HG02981 (cell line): ENCODE results near the gene PIGL.
A peak's percentile ranks its signal among the peaks of the same experiment; 100 is the strongest.
"Not testable (repeated sequence)": the region's sequence is repeated elsewhere in the genome, so short reads cannot be mapped to it uniquely, and the experiment has no call there.

Experiments
- ATAC-seq: cut with Tn5 transposase; IDR thresholded peaks from one replicate; pipeline ENCODE4 v1.9.1; 2021; ENCODE audit warnings: mild to moderate bottlenecking, moderate library complexity; ENCODE audit not compliant: unreplicated experiment

Gene PIGL

DNA sequence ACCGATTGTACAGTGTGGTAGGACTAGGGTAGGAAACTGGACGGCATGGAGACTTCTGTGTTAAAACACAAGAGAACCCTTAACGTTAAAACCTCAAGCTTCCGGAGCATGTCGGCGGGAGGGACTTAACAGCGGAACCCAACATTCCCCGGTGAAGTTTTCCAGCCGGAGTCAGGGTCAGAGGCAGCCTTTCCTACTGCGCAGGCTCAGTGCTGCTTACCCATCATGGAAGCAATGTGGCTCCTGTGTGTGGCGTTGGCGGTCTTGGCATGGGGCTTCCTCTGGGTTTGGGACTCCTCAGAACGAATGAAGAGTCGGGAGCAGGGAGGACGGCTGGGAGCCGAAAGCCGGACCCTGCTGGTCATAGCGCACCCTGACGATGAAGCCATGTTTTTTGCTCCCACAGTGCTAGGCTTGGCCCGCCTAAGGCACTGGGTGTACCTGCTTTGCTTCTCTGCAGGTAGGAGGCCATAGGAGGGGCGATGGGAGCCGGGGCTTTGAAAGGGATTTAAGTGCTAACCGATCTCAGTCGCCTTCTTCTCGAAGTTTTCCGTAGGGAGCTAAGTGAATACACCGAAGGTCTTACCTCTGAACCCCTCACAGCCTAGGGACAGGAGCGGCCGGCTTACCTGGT, at the start of gene PIGL:
Gene PIGL (plus strand): TSS at position 209 of the 634 bp plus-strand sequence. CDS start 17 bp downstream, at position 226.
- no peak for ATAC-seq

DNA sequence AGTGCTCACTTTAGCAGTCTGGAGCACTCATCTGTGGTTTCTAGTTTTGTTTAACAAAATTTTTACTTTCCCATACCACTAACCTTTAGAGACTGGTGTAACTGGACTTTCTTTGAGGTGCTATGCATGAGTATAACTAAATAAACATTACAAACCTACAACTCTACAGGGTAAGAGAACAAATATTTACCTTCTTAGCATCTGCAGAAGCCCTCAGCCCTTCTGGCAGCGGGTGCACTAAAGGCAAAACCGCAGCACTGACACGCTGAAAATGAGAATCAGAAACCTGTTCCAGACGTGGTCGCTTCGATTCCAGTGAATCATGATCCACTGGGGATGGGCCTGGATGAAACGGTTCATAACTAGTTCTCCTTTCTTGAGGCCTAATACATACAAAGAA, 45.4 kb upstream of the PIGL start:
- ATAC-seq: no peak

DNA sequence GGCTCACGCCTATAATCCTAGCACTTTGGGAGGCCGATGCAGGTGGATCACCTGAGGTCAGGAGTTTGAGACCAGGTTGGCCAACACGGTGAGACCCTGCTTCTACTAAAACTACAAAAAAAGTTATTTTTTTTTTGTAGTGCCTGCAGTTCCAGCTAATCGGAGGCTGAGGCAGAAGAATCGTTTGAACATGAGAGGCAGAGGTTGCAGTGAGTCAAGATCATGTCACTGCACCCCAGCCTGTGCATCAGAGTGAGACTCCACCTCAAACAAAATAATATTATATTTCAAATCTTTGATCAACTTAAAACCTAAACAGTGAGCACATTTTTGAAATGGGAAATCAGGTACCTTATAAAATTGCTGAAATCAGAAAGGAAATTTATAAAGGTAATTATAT, 38.2 kb upstream of the PIGL start:
- no peak for ATAC-seq

DNA sequence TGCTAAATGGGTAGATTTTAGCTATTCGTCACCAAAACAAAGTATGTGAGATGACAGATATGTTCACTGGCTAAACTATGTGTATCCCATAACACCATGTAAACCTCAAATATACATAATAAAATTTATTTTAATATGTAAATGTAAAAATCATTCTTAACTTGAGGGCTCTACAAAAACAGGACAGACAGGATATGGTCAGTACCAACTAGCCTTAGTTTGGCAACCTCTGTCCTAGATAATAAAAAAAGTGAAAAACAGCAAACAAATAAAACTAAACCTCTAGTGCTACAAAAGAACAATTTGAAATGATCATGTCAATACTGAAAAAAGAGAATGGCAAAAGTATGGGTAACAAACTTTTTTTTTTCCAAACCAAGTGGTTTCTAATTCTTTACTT, 35.4 kb upstream of the PIGL start:
- no peak for ATAC-seq

DNA sequence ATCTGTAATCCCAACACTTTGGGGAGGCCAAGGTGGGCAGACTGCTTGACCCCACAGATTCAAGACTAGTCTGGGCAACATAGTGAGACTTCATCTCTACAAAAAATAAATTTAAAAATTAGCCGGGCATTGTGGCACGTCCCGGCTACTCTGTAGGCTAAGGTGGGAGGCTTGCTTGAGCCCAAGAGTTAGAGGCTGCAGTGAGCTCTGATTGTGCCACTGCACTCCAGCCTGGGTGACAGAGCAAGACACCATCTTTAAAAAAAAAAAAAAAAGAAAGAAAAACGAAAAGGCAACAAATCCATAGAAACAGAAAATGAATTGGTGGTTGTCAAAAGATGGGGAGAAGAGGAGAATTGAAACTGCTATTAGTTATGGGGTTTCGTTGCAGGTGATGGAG, 29.4 kb upstream of the PIGL start:
- ATAC-seq: no peak

DNA sequence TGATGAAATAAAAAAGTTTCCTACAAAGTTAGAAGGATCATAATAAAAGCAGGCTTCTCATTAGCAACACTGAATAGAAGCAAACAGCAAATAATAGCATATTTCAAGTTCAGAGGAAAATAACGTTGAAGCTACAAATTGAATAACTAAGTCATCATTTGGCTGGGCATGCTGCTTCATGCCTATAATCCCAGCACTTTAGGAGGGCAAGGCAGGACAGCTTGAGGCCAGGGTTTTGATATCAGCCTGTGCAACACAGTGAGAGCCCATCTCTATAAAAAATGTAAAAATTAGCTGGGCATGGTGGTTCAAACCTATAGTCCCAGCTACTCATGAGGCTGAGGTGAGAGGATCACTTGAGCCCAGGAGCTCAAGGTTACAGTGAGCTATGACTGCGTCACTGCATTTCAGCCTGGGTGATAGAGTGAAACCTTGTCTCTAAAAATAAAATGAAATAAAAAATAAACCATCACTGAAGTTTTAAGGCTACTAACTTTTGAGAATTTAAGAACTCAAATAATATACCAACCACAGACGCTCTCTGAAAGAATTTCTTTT, 27.1 kb upstream of the PIGL start:
- no peak for ATAC-seq

DNA sequence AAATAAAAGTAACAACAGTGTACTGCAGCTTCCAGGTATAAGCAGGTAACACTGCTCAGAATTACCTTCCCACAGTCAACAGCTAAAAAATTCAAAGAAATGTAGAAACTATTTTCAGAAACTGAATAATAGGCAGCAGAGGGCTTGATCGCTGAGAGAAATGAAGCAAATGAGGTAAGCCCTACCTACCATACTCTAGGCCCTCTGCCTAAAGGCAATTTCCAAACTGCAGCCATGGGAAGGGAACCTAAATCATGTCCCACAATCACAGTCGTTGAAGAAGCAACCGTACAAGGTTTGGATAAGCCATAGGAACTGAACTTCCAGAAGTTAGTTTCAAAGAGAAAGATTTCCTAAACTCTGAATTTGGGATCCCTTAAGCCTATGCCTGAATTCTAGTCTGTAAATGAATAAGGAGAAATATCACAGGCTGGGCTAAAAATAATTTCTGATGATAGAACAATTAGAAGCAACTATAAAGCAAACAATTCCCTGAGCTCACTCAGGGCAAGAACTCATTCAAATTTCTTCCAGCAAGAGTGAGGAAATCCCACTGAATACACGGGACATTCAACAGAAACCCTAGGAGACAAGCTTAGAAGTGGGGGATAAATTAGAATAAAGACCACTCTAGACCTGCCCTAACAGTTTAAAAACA, 26.2 kb upstream of the PIGL start:
- ATAC-seq: no peak

DNA sequence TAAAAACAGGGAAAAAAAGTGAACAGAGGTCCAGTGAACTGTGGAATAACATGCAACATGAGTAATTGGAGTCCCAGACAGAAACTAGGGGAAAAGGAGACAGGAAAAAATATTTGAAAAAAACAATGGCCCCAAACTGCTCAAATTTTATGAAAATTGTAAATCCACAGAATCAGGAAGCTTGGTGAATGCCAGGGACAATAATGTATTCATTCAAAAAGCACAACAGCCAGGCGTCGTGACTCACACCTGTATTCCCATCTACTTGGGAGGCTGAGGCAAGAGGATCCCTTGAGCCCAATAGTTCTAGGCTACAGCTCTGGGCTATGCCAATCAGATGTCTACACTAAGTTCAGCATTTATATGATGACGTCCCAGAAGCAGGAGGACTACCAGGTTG, 25.4 kb upstream of the PIGL start:
- no peak for ATAC-seq

DNA sequence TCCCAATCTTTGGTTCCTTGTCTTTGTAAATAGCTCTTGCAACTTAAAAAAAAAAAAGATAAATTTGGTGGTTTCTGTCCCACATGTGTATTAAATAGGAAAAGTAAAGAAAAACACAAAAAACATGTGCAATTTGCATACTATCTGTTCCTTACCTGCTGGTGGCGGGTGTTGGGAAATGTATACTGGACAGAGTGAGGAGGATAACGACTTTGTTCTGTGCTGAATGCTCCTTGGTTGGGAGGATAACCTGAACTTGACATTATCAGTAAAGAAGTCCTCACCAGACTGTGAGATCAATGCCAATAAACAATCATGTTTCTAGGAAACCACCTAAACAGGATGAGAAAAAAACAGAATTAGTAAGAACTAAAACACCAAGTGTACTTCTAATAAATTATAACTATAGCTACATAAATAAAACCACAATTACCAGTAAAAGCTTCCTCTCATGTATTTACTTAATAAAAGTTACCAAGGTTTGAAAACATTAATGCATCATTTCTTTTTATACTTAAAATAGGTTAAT, 22.6 kb upstream of the PIGL start:
- not testable (repeated sequence) for ATAC-seq

DNA sequence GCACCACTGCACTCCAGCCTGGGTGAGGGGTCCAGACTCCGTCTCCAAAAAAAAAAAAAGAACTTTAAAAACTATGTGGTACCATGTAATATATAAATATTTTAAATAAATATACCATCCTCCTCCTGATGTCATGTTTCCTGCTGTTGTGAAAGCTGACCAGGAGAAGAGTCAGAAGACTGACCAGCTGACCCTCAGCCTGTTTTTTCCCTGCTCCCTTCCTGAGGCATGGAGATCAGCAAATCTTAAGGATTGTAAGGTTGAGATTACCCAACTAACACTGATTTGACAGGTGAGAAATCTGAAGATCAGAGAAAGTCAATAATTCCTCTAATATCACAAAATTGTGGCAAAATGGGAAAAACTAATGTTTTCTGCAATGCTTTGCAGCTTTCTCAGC, 19.7 kb upstream of the PIGL start:
- no peak for ATAC-seq

DNA sequence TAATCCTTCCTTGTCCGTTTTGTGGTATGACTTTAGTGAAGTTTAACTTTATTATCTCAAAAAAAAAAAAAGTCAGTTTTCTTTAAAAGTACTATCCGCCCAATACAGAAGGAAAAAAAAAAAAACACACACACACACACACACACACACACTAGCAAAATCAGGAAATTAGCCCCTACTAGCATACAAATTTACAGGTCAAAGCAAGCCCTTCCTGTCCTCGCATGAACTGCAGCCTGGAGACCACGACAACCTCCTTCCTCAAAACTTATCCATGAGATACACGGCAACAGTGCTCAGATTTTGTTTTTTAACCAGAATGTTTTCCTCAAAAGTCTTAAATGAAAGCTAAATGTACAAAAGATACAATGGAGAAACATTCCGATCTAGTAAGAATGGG, 17.9 kb upstream of the PIGL start:
- no peak for ATAC-seq

DNA sequence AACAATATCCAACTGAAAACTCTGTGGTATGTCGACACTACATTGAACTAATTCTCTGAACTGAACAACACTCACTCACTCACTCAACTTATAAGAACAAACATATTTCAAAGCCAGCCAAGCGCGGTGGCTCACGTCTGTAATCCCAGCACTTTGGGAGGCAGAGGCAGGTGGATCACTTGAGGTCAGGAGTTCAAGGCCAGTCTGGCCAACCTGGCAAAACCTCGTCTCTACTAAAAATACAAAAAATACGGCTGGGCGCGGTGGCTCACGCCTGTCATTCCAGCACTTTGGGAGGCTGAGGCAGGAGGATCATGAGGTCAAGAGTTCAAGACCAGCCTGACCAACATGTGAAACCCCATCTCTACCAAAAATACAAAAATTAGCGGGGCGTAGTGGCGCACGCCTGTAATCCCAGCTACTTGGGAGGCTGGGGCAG, 15.3 kb upstream of the PIGL start:
- ATAC-seq: not testable (repeated sequence)

DNA sequence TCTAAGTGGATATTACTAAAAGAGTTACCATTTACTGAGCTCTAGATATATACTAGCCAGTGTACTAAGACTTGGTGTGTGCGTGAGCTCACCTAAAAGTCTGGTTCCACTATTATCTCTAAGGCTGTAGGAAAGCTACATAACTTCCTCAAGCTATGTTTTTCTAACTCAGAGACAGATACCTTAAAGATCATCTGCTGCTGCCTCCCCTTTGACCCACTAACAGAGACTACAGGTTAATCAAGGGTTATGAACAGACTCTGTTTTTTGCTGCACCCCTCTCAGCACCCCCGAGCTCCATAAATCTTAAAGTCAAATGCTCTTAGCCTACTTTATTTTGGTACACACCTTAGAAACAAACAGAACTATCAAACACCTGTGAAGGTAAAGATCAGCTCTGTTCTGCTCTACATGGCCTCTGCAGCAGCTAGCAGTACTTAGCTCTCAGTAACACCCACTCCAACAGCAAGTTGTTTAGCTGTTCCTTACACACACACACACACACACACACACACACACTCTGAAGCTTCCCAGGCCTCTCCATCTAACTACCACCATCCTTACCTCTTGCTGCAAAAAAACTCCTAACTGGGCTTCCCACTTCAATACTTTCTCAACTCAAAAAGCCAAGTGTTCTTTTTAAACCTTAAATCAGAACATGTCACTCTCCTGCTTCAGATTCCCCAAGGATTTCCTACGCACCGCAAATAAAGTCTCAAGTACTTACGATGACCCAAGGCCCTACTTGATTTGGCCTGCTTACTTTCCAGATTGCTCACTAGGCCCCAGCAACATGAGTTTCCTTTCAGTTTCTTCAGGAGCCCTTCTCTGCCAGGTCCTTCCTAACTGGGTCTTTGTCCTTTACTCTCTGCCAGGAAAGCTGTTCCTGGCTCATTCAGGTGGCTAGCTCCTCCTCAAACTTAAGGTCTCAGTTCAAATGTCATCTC, 14.2 kb upstream of the PIGL start:
- ATAC-seq: not testable (repeated sequence)

DNA sequence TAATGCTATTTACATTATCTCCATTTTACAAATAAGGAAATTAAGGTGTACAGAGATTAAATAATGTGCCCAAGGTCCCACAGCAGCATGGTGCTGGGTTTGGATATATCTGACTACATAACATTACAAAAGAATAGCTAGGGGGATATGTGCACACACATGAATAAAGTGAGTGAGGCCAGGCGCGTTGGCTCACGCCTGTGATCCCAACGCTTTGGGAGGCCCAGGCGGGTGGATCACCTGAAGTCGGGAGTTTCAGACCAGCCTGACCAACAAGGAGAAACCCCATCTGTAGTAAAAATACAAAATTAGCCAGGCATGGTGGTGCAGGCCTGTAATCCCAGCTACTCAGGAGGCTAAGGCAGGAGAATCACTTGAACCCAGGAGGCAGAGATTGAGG, 12.2 kb upstream of the PIGL start:
- not testable (repeated sequence) for ATAC-seq

DNA sequence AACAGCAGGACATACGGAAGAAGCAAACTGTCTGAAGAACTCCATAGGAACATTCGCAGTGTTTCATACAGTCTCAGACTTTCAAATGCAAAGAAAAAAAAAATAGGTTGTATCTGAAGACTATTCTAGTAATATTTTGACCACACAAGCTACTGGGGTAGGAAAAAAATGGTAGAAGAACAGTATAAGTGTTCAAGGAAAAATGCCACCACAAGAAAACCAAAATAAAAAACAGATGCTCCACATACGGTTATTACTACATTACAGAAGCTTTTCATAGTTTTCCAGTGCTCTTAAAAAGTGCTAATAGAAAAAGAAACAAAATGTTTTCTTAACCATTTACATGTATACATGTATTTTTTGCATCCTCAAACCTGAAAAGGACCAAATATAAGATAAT, 5.4 kb upstream of the PIGL start:
- no peak for ATAC-seq

DNA sequence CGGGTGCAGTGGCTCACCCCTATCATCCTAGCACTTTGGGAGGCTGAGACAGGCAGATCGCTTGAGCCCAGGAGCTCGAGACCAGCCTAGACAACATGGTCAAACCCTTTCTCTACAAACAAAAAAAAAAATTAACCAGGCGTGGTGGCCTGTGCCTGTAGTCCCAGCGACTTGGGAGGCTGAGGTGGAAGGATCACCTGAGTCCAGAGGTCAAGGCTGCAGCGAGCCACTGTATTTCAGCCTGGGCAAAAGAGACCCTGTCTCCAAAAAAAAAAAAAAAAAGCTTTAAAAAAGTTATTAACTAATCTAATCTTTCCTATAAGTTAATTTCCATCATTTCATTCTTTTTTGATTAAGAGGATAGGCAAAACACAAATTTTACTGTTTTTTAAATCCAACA, 4.2 kb upstream of the PIGL start:
- ATAC-seq: no peak

DNA sequence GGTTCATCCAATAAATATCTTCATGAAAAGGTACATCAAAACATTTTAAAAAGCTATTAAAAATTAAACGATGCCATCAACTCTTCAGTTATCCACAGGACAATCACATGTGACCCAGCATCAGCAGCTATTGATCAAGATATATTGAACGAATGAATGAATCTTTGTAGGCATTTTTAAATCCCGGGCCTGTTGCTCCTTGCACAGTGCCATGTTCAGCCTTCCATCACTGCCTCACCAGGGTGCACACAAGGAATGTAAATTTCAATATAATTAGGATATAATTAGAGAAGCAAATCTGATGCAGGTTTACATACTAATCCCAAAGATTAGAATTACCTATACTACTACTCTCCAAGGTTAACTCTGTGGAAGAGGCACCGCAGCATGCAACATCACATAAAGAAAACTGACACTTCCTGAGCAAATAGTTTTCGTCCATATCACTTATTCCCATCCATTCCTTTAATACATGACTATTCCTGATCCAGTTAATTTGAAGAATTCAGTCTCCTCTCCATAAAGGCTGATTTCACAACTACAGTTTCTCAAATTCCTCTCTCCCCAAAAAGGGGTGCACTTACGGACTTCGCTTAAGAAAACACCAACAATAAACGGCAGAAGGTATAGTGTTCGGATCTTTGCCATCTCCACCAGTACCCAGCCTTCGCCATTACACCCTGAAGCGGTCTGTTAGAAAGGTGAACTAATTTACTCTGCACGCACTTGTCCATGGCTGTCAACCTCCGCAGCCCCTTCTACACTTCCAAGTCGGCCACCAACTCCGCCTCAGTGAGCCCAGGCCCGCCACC, 2.6 kb upstream of the PIGL start:
- ATAC-seq: no peak

DNA sequence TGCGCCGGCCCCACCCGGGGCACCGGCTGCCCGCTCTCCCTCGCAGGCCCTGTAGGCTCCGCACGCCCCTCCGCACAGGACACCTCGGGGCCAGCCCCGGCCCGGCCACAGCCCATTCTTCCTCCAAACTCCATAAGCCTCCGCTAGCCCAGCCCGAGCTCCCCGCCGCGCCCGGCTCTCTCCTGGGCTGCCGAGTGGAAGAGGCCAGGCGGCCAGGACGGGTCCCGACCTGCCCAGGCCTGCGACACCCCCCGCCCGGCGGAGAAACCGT, 2.1 kb upstream of the PIGL start:
- ATAC-seq: peak; percentile 43

DNA sequence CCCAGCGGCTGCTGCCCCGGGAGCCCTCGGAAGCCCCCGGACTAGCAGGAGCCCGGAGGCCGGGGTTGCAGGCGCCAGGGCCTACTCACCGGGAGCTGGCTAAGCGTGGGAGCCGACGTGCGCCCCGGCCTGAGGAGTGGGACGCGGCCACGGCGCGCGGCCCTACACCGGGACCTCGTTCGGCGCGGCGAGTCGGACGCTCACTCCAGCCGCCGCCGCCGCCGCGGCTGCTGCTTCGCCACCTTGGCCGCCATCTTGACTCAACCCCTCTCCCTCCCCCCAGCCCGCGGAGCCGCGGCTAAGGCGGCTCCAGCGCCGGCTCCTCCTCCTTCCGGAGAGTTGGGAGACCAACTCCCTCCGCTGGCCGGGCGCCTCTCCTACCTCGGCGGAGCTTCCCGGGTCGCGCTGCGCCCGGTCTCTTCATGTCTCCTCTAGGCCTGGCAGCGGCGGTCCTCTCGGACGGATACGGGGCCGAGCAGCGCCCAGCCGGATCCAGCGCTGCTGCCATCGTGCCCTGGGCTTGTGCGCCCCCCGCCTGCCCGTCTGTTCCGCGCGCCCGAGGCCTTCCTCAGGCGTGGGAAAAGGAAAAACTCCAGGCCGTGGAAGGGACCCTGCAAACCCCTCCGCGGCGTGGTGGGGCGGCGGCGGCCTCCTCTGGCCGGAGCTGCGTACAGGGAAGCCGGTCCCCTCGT, 1.6 kb upstream of the PIGL start, which contains the start of gene NCOR1:
Gene NCOR1 (minus strand): TSS at position 262 of the 692 bp plus-strand sequence. CDS start 20,965 bp downstream, outside the sequence.
- peak; percentile 71 for ATAC-seq

DNA sequence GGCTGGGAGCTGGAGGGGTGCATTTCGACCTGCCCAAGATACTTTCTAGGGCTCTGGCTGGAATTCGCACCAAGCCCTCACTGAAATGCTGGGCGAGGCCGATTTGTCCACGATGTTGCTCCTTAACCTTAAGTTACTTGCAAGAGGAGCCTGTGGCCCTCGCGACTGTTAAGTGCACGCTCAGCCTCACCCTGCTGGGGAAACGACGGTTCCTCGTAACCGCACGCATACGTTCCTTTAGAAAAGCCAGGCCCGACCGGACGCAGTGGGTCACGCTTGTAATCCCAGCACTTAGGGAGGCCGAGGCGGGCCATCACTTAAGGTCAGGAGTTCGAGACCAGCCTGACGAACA, 1.1 kb upstream of the PIGL start:
- no peak for ATAC-seq
